Measurements from ENCODE around the gene TTLL4.

- no peak for TF ChIP-seq CTCF (IDR thresholded peaks at IDR 0.05)
- no peak for TF ChIP-seq POLR2A (IDR thresholded peaks at IDR 0.05)
Measured at GRCh38 chr2:218709908-218710307, 727 bp upstream of the TTLL4 start.

Measured in body of pancreas (tissue), 4 donors.